Suprapubic skin (tissue), 4 donors: Measurements from ENCODE around the gene WASF1. TPM values are rescaled to one million over a fixed set of nuclear protein-coding genes. Genes with fewer than 3 reads are reported as not detected.
A peak's percentile ranks its signal among the peaks of the same experiment; 100 is the strongest.

Experiments
- DNase-seq, 2 donors: peaks; one replicate each; pipeline ENCODE4 v3.0.0-alpha.2; 2019; ENCODE audit warnings: low spot score in 2 of 2
- H3K27ac ChIP-seq: fragments of 200-600 bp; sonication (generic); one replicate; pipeline ENCODE4 v1.5.1; 2019
- H3K27me3 ChIP-seq: fragments of 200-600 bp; sonication (generic); one replicate; pipeline ENCODE4 v1.5.1; 2019
- H3K36me3 ChIP-seq: fragments of 200-600 bp; sonication (generic); one replicate; pipeline ENCODE4 v1.5.1; 2019
- H3K4me1 ChIP-seq: fragments of 200-600 bp; sonication (generic); one replicate; pipeline ENCODE4 v1.5.1; 2019
- H3K4me3 ChIP-seq: fragments of 200-600 bp; sonication (generic); one replicate; pipeline ENCODE4 v1.5.1; 2019; ENCODE audit warnings: mild to moderate bottlenecking
- H3K9me3 ChIP-seq: fragments of 200-600 bp; sonication (generic); one replicate; pipeline ENCODE4 v1.5.1; 2019
- EP300 ChIP-seq: sonication (generic); formaldehyde crosslinking; IDR thresholded peaks from one replicate; pipeline ENCODE4 v1.6.1; 2017; ENCODE audit warnings: antibody characterized with exemption
- POLR2A ChIP-seq, 2 donors: fragments of 450-650 bp; IDR thresholded peaks; one replicate each; pipeline ENCODE4 v1.6.1; 2017; ENCODE audit warnings: antibody characterized with exemption in 2 of 2, mild to moderate bottlenecking in 2 of 2, moderate library complexity in 2 of 2
- POLR2AphosphoS5 ChIP-seq, 3 donors: sonication (generic); formaldehyde crosslinking; IDR thresholded peaks; one replicate each; pipeline ENCODE4 v1.6.1; 2017; ENCODE audit warnings: antibody characterized with exemption in 3 of 3
- WGBS: methylation state at CpG from one replicate; pipeline ENCODE4 v1.1.5; 2018; 5-methylcytosine and 5-hydroxymethylcytosine counted together
- total RNA-seq, 4 donors: library from RNA; depleted of rRNA; stranded (reverse); fragments of >200 nt; gene quantifications; one replicate each; pipeline ENCODE4 v1.1.0, GENCODE V29; 2016
- TF ChIP-seq, protein P1 (sequence below), 2 donors: fragments of 200-600 bp in 1 of 2; fragments of 450-650 bp in 1 of 2; sonication (generic) in 1 of 2; IDR thresholded peaks; one replicate each; pipeline ENCODE4 v1.5.1; 2016 to 2019; ENCODE audit warnings: antibody characterized with exemption in 2 of 2, mild to moderate bottlenecking in 1 of 2, moderate library complexity in 1 of 2

Gene WASF1
- 10 to 100 TPM in 1 of 4 donors, 1 to 10 TPM in 3; 5.9 to 10.9 (median 6.2) TPM for total RNA-seq

GRCh38 chr6:110179406-110180227 lies at the start of gene WASF1:
TSS of gene WASF1 (minus strand) at chr6:110179670. CDS start at chr6:110127601, 52,069 bp downstream.
- peak; percentile 94 to 95 for DNase-seq
- 1% methylated on average over 18 of the region's 62 CpGs for WGBS
- no peak for TF ChIP-seq EP300
- peak in 1 of 2 donors; percentile 15 for TF ChIP-seq POLR2A (IDR thresholded peaks at IDR 0.05)
- peak in 2 of 3 donors; percentile 13 to 74 for TF ChIP-seq POLR2AphosphoS5 (IDR thresholded peaks at IDR 0.05)
- TF ChIP-seq, protein P1, sequence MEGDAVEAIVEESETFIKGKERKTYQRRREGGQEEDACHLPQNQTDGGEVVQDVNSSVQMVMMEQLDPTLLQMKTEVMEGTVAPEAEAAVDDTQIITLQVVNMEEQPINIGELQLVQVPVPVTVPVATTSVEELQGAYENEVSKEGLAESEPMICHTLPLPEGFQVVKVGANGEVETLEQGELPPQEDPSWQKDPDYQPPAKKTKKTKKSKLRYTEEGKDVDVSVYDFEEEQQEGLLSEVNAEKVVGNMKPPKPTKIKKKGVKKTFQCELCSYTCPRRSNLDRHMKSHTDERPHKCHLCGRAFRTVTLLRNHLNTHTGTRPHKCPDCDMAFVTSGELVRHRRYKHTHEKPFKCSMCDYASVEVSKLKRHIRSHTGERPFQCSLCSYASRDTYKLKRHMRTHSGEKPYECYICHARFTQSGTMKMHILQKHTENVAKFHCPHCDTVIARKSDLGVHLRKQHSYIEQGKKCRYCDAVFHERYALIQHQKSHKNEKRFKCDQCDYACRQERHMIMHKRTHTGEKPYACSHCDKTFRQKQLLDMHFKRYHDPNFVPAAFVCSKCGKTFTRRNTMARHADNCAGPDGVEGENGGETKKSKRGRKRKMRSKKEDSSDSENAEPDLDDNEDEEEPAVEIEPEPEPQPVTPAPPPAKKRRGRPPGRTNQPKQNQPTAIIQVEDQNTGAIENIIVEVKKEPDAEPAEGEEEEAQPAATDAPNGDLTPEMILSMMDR (IDR thresholded peaks at IDR 0.05): no peak

DNA sequence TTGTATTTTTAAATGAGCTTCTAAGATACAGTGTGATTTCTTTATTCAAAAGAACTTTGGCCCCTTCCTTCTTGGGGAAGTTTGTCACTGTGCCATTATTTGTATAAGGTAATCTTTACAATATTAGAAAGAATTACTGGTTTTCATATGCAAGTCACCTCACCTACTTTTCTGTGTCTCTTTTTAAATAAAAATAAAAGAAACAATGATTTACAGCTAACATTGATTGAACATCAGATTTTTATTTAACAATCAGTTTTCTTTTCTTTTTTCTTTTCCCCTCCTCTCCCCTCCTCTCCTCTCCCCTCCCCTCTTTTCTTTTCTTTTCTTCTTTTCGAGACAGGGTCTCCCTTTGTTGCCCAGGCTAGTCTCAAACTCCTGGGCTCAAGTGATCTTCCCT lies 46.8 kb upstream of the WASF1 start:
- no peaks in the 10 kb centered on the region for H3K9me3 ChIP-seq
- no peak overlapping the region for H3K4me3 ChIP-seq
- no peaks in the 10 kb centered on the region for H3K4me1 ChIP-seq
- peaks cover 45% of the 10 kb centered on the region for H3K36me3 ChIP-seq
- no peak overlapping the region for H3K27ac ChIP-seq
- DNase-seq: no peak
- H3K27me3 ChIP-seq: no peaks in the 10 kb centered on the region
- TF ChIP-seq POLR2AphosphoS5 (IDR thresholded peaks at IDR 0.05) (no peak), EP300 (no peak), POLR2A (IDR thresholded peaks at IDR 0.05) (no peak)
- TF ChIP-seq, protein P1 (IDR thresholded peaks at IDR 0.05): no peak
- WGBS: 95% methylated on average over 1 of the region's 1 CpG

More at GRCh38 chr6:110179406-110180227, at the start of gene WASF1:
- H3K4me3 ChIP-seq: peak within 1 kb of the TSS; percentile 72
- no peaks in the 10 kb centered on the region for H3K9me3 ChIP-seq
- H3K27ac ChIP-seq: peak within 1 kb of the TSS; percentile 80
- no peaks in the 10 kb centered on the region for H3K27me3 ChIP-seq
- no peaks in the 10 kb centered on the region for H3K36me3 ChIP-seq
- H3K4me1 ChIP-seq: peaks cover 45% of the 10 kb centered on the region

DNA sequence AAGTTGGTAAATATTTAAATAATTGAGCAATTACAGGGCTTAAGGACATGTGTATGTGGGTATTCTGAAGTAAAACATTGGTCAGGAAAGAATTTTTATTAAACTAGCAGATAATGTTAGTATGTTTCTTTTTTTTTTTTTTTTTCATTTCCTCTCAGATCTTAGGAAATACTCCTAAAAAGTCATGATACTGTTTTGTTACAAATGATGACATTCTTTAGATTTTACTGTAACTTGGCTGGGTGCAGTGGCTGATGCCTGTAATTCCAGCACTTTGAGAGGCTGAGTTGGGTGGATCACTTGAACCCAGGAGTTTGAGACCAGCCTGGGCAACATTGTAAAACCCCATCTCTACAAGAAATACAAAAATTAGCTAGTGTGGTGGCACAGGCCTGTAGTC lies 42.3 kb upstream of the WASF1 start:
- Histone ChIP-seq H3K4me1 (no peaks in the 10 kb centered on the region), H3K27me3 (no peaks in the 10 kb centered on the region), H3K9me3 (no peaks in the 10 kb centered on the region), H3K27ac (no peak overlapping the region), H3K36me3 (peaks cover 57% of the 10 kb centered on the region), H3K4me3 (no peak overlapping the region)
- DNase-seq: no peak
- TF ChIP-seq POLR2AphosphoS5 (IDR thresholded peaks at IDR 0.05): no peak
- TF ChIP-seq, protein P1 (IDR thresholded peaks at IDR 0.05): no peak
- no peak for TF ChIP-seq EP300
- no peak for TF ChIP-seq POLR2A (IDR thresholded peaks at IDR 0.05)

DNA sequence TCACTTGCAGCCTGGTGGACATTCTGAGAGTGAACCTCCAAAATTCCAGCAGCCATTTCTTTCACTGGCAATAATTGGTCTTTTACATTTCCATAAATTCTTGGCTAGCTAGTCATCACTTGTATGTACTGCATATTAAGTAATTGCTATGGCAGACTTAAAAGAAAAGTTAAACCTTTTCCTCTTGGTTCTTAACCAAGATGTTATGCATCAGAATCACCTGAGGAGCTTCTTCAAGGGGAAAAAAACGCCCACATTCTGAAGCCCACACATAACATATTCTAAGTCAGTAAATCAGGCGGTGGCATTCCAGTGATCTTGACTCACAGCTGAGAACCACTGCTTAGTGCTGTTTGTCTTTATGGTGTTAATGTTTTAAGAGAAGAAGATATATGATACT lies 37.8 kb upstream of the WASF1 start:
- H3K4me1 ChIP-seq: no peaks in the 10 kb centered on the region
- no peaks in the 10 kb centered on the region for H3K9me3 ChIP-seq
- H3K27ac ChIP-seq: no peak overlapping the region
- 59% methylated on average over 2 of the region's 2 CpGs for WGBS
- H3K27me3 ChIP-seq: no peaks in the 10 kb centered on the region
- no peak overlapping the region for H3K4me3 ChIP-seq
- TF ChIP-seq, protein P1 (IDR thresholded peaks at IDR 0.05): no peak
- TF ChIP-seq EP300 (no peak), POLR2AphosphoS5 (IDR thresholded peaks at IDR 0.05) (no peak), POLR2A (IDR thresholded peaks at IDR 0.05) (no peak)
- DNase-seq: no peak
- peaks cover 80% of the 10 kb centered on the region for H3K36me3 ChIP-seq

GRCh38 chr6:110216140-110216539 lies 36.7 kb upstream of the WASF1 start:
- H3K9me3 ChIP-seq: no peaks in the 10 kb centered on the region
- no peaks in the 10 kb centered on the region for H3K4me1 ChIP-seq
- 83% methylated on average over 5 of the region's 5 CpGs for WGBS
- no peak overlapping the region for H3K4me3 ChIP-seq
- DNase-seq: no peak
- H3K27me3 ChIP-seq: no peaks in the 10 kb centered on the region
- peaks cover 84% of the 10 kb centered on the region for H3K36me3 ChIP-seq
- TF ChIP-seq, protein P1 (IDR thresholded peaks at IDR 0.05): no peak
- TF ChIP-seq EP300 (no peak), POLR2AphosphoS5 (IDR thresholded peaks at IDR 0.05) (no peak), POLR2A (IDR thresholded peaks at IDR 0.05) (no peak)
- H3K27ac ChIP-seq: no peak overlapping the region
